HL-60 (cell line): Measurements from ENCODE around the gene SDHD.

Experiments
- GABPA ChIP-seq: IDR thresholded peaks from 2 replicates; pipeline ENCODE4 v1.6.1; 2012; ENCODE audit warnings: low read depth
- POLR2AphosphoS5 ChIP-seq: IDR thresholded peaks from 2 replicates; pipeline ENCODE4 v1.6.1; 2012; ENCODE audit warnings: low read depth
- TF ChIP-seq, protein P1 (sequence below): IDR thresholded peaks from one replicate; pipeline ENCODE4 v1.5.1; 2011; ENCODE audit warnings: low read length, control low read depth, inconsistent platforms; ENCODE audit not compliant: insufficient read depth

DNA sequence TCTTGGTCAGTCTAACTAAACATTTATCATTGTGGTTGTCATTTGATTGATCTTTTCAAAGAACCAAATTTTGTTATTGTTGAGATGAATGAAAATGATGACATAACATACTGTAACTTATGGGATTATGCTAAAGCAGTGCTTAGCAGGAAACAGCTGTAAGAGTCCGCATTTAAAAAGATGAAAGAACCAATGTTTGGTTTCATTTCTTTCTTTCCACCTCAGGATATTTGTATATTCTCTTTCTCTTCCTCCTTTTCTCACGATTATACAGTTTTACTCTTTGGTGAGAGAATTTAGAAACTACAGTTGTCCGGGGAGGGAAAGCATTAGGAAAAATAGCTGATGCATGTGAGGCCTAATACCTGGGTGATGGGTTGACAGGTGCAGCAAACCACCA lies 36.0 kb upstream of the SDHD start:
- TF ChIP-seq, protein P1, sequence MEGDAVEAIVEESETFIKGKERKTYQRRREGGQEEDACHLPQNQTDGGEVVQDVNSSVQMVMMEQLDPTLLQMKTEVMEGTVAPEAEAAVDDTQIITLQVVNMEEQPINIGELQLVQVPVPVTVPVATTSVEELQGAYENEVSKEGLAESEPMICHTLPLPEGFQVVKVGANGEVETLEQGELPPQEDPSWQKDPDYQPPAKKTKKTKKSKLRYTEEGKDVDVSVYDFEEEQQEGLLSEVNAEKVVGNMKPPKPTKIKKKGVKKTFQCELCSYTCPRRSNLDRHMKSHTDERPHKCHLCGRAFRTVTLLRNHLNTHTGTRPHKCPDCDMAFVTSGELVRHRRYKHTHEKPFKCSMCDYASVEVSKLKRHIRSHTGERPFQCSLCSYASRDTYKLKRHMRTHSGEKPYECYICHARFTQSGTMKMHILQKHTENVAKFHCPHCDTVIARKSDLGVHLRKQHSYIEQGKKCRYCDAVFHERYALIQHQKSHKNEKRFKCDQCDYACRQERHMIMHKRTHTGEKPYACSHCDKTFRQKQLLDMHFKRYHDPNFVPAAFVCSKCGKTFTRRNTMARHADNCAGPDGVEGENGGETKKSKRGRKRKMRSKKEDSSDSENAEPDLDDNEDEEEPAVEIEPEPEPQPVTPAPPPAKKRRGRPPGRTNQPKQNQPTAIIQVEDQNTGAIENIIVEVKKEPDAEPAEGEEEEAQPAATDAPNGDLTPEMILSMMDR: no peak
- no peak for TF ChIP-seq POLR2AphosphoS5
- TF ChIP-seq GABPA: no peak
